HEK293 (cell line): ENCODE data around the gene SGIP1.

Experiments used
- EGR2 ChIP-seq: fragments of 450-650 bp; formaldehyde crosslinking; IDR thresholded peaks from 2 replicates; pipeline ENCODE4 v1.5.1; 2016; ENCODE audit warnings: low read depth, missing biosample characterization, missing genetic modification characterization
- GLI4 ChIP-seq: fragments of 450-650 bp; formaldehyde crosslinking; IDR thresholded peaks from 2 replicates; pipeline ENCODE4 v1.5.1; 2016; ENCODE audit warnings: missing biosample characterization, missing genetic modification characterization
- IKZF3 ChIP-seq: fragments of 450-650 bp; IDR thresholded peaks from 2 replicates; pipeline ENCODE4 v1.5.0; 2018; ENCODE audit warnings: missing biosample characterization, mild to moderate bottlenecking, missing genetic modification characterization, moderate library complexity
- KLF10 ChIP-seq: fragments of 450-650 bp; IDR thresholded peaks from 2 replicates; pipeline ENCODE4 v1.5.1; 2018; ENCODE audit warnings: missing biosample characterization, mild to moderate bottlenecking, missing genetic modification characterization
- KLF17 ChIP-seq: fragments of 450-650 bp; formaldehyde crosslinking; IDR thresholded peaks from 2 replicates; pipeline ENCODE4 v1.5.1; 2016; ENCODE audit warnings: missing biosample characterization, missing genetic modification characterization
- OVOL3 ChIP-seq: fragments of 450-650 bp; formaldehyde crosslinking; IDR thresholded peaks from 2 replicates; pipeline ENCODE4 v1.5.1; 2016; ENCODE audit warnings: missing biosample characterization, missing genetic modification characterization
- PRDM6 ChIP-seq: fragments of 450-650 bp; formaldehyde crosslinking; IDR thresholded peaks from 2 replicates; pipeline ENCODE4 v1.5.1; 2017; ENCODE audit warnings: missing biosample characterization, missing genetic modification characterization
- SP7 ChIP-seq: fragments of 450-650 bp; formaldehyde crosslinking; IDR thresholded peaks from 2 replicates; pipeline ENCODE4 v1.5.1; 2016; ENCODE audit warnings: missing biosample characterization, missing genetic modification characterization
- TCF7L2 ChIP-seq: IDR thresholded peaks from 2 replicates; pipeline ENCODE4 v1.6.1; 2011; ENCODE audit warnings: low read depth, mild to moderate bottlenecking, inconsistent platforms, low read length, moderate library complexity, borderline replicate concordance
- TSHZ1 ChIP-seq: fragments of 450-650 bp; formaldehyde crosslinking; IDR thresholded peaks from 2 replicates; pipeline ENCODE4 v1.5.1; 2016; ENCODE audit warnings: missing biosample characterization, missing genetic modification characterization, borderline replicate concordance
- ZBTB21 ChIP-seq: fragments of 450-650 bp; formaldehyde crosslinking; IDR thresholded peaks from 2 replicates; pipeline ENCODE4 v1.5.1; 2017; ENCODE audit warnings: missing biosample characterization, missing genetic modification characterization
- ZEB2 ChIP-seq: fragments of 450-650 bp; formaldehyde crosslinking; IDR thresholded peaks from 2 replicates; pipeline ENCODE4 v1.5.1; 2016; ENCODE audit warnings: missing biosample characterization, missing genetic modification characterization
- ZIC2 ChIP-seq: fragments of 450-650 bp; formaldehyde crosslinking; IDR thresholded peaks from 2 replicates; pipeline ENCODE4 v1.5.1; 2016; ENCODE audit warnings: missing biosample characterization, missing genetic modification characterization
- ZNF148 ChIP-seq: fragments of 450-650 bp; formaldehyde crosslinking; IDR thresholded peaks from 2 replicates; pipeline ENCODE4 v1.5.0; 2017; ENCODE audit warnings: missing biosample characterization, missing genetic modification characterization, borderline replicate concordance
- ZNF24 ChIP-seq: fragments of 450-650 bp; formaldehyde crosslinking; IDR thresholded peaks from 2 replicates; pipeline ENCODE4 v1.5.1; 2016; ENCODE audit warnings: missing biosample characterization, missing genetic modification characterization
- ZNF26 ChIP-seq: fragments of 450-650 bp; formaldehyde crosslinking; IDR thresholded peaks from 2 replicates; pipeline ENCODE4 v1.5.1; 2016; ENCODE audit warnings: missing biosample characterization, missing genetic modification characterization
- ZNF302 ChIP-seq: fragments of 450-650 bp; formaldehyde crosslinking; IDR thresholded peaks from 2 replicates; pipeline ENCODE4 v1.5.1; 2016; ENCODE audit warnings: missing biosample characterization, missing genetic modification characterization, low read depth
- ZNF311 ChIP-seq: fragments of 450-650 bp; formaldehyde crosslinking; IDR thresholded peaks from 2 replicates; pipeline ENCODE4 v1.5.1; 2017; ENCODE audit warnings: missing biosample characterization, missing genetic modification characterization, borderline replicate concordance
- ZNF398 ChIP-seq: fragments of 450-650 bp; formaldehyde crosslinking; IDR thresholded peaks from 2 replicates; pipeline ENCODE4 v1.5.1; 2017; ENCODE audit warnings: missing biosample characterization, missing genetic modification characterization
- ZNF596 ChIP-seq: fragments of 450-650 bp; IDR thresholded peaks from 2 replicates; pipeline ENCODE4 v1.5.0; 2018; ENCODE audit warnings: missing biosample characterization, mild to moderate bottlenecking, missing genetic modification characterization, moderate library complexity
- ZNF600 ChIP-seq: fragments of 450-650 bp; formaldehyde crosslinking; IDR thresholded peaks from 2 replicates; pipeline ENCODE4 v1.5.1; 2016; ENCODE audit warnings: missing biosample characterization, missing genetic modification characterization
- ZNF629 ChIP-seq: fragments of 450-650 bp; formaldehyde crosslinking; IDR thresholded peaks from 2 replicates; pipeline ENCODE4 v1.5.1; 2017; ENCODE audit warnings: missing biosample characterization, missing genetic modification characterization
- ZNF791 ChIP-seq: fragments of 450-650 bp; formaldehyde crosslinking; IDR thresholded peaks from 2 replicates; pipeline ENCODE4 v1.5.1; 2016; ENCODE audit warnings: missing biosample characterization, missing genetic modification characterization
- ZSCAN30 ChIP-seq: fragments of 450-650 bp; IDR thresholded peaks from 2 replicates; pipeline ENCODE4 v1.5.1; 2018; ENCODE audit warnings: missing biosample characterization, mild to moderate bottlenecking, missing genetic modification characterization, moderate library complexity
- ZXDB ChIP-seq: fragments of 450-650 bp; formaldehyde crosslinking; IDR thresholded peaks from 2 replicates; pipeline ENCODE4 v1.5.1; 2016; ENCODE audit warnings: missing biosample characterization, missing genetic modification characterization

The SGIP1 gene

GRCh38 chr1:66542811-66543767 is 9.1 kb downstream of the SGIP1 start (continued):
- TF ChIP-seq TSHZ1 (tag by site-specific recombination) (peak; percentile 90), IKZF3 (tag by site-specific recombination) (peak; percentile 63), ZSCAN30 (tag by site-specific recombination) (peak; percentile 93), ZNF629 (peak; percentile 89), ZNF26 (no peak), ZXDB (peak; percentile 81), ZIC2 (tag by site-specific recombination) (0 out of 2 replicates have a peak, but pooled peaks have one; percentile 12), TCF7L2 (peak; percentile 69; the same call in 1 of the 2 replicates), ZEB2 (peak; percentile 44), ZNF148 (tag by site-specific recombination) (no peak), ZNF596 (tag by site-specific recombination) (peak; percentile 76), KLF10 (tag by site-specific recombination) (peak; percentile 61), ZNF398 (tag by site-specific recombination) (peak; percentile 41), KLF17 (tag by site-specific recombination) (0 out of 2 replicates have a peak, but pooled peaks have one; percentile 29), PRDM6 (tag by site-specific recombination) (peak; percentile 90), OVOL3 (peak; percentile 100), GLI4 (tag by site-specific recombination) (no peak), ZNF24 (peak; percentile 76), EGR2 (tag by site-specific recombination) (no peak), ZNF600 (tag by site-specific recombination) (peak; percentile 71; the same call in 1 of the 2 replicates), ZNF302 (tag by site-specific recombination) (no peak), SP7 (peak; percentile 54), ZBTB21 (tag by site-specific recombination) (peak; percentile 84), ZNF311 (no peak), ZNF791 (tag by site-specific recombination) (no peak)
